ENCODE results near the gene KMT2B.

DNA sequence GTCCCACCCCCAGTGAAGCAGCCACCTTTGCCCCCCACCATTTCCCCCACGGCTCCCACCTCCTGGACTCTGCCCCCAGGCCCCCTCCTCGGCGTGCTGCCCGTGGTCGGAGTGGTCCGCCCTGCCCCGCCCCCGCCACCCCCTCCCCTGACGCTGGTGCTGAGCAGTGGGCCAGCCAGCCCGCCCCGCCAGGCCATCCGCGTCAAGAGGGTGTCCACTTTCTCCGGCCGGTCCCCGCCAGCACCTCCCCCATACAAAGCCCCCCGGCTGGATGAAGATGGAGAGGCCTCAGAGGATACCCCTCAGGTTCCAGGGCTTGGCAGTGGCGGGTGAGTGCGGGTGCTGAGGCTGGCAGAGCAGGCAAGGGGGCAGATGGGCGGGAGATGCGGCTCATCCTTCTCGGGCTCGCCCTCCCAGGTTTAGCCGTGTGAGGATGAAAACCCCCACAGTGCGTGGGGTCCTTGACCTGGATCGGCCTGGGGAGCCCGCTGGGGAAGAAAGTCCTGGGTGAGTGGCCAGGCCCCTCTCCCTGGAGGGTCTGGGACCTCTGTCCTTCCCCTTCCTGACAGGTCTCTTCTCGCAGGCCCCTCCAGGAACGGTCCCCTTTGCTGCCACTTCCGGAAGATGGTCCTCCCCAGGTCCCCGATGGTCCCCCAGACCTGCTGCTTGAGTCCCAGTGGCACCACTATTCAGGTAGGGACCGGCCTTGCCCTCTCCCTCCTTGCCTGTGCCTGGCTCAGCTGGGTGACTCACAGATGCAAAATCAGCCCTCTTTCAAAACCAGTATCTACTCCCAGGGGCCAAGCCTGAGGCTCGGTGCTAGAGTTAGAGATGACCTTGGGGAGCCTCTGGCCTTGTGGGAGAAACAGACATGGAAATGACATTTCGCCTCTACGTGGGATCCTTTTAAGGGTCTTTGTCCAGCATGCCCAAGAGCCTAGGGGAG is 15.7 kb downstream of the KMT2B start:
- TF ChIP-seq, protein P1, sequence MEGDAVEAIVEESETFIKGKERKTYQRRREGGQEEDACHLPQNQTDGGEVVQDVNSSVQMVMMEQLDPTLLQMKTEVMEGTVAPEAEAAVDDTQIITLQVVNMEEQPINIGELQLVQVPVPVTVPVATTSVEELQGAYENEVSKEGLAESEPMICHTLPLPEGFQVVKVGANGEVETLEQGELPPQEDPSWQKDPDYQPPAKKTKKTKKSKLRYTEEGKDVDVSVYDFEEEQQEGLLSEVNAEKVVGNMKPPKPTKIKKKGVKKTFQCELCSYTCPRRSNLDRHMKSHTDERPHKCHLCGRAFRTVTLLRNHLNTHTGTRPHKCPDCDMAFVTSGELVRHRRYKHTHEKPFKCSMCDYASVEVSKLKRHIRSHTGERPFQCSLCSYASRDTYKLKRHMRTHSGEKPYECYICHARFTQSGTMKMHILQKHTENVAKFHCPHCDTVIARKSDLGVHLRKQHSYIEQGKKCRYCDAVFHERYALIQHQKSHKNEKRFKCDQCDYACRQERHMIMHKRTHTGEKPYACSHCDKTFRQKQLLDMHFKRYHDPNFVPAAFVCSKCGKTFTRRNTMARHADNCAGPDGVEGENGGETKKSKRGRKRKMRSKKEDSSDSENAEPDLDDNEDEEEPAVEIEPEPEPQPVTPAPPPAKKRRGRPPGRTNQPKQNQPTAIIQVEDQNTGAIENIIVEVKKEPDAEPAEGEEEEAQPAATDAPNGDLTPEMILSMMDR (IDR thresholded peaks at IDR 0.05), result no peak
- no peak for TF ChIP-seq EZH2 (IDR thresholded peaks at IDR 0.05; ENCODE audit: borderline replicate concordance, insufficient read depth, low read depth, low read length, poor library complexity, severe bottlenecking)
